ENCODE results near the gene AUTS2.

Gene AUTS2

DNA sequence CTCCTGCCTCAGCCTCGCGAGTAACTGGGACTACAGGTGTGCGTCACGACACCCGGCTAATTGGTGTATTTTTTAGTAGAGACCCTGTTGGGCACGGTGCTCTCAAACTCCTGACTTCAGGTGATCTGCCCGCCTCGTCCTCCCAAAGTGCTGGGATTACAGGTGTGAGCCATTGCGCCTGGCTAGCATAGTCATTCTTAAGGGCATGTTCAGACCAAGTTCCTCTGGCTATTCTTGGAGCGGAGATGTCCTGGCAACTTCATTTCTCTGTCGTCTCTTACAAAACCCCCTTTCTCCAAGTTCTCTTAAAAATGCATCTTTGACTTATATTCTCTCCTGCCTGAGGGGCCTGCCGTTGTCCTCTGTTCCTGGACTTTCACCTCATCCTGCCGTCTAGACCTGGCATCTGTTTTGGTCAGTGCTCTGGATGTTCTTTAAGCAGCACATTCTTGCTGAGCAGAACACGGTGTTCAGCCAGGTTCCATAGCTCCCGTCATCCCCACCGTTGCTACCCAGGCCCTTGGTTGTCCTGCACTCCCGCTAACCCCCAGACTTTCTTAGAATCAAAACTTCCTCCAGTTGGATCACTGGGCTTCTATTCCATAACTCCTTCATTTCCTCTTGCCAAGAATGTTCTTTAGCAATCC, 1023.8 kb downstream of the AUTS2 start:
- TF ChIP-seq, protein P1, sequence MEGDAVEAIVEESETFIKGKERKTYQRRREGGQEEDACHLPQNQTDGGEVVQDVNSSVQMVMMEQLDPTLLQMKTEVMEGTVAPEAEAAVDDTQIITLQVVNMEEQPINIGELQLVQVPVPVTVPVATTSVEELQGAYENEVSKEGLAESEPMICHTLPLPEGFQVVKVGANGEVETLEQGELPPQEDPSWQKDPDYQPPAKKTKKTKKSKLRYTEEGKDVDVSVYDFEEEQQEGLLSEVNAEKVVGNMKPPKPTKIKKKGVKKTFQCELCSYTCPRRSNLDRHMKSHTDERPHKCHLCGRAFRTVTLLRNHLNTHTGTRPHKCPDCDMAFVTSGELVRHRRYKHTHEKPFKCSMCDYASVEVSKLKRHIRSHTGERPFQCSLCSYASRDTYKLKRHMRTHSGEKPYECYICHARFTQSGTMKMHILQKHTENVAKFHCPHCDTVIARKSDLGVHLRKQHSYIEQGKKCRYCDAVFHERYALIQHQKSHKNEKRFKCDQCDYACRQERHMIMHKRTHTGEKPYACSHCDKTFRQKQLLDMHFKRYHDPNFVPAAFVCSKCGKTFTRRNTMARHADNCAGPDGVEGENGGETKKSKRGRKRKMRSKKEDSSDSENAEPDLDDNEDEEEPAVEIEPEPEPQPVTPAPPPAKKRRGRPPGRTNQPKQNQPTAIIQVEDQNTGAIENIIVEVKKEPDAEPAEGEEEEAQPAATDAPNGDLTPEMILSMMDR (conservative IDR thresholded peaks at IDR 0.05; ENCODE audit: low read length): no peak
- TF ChIP-seq EZH2phosphoT487 (IDR thresholded peaks at IDR 0.05; ENCODE audit: borderline replicate concordance): no peak
- Histone ChIP-seq H3K9ac (ENCODE audit: low read depth, low read length, poor library complexity, severe bottlenecking) (no peak overlapping the region), H2AFZ (ENCODE audit: low read length) (no peak overlapping the region), H3F3A (ENCODE audit: low read depth) (no peaks in the 10 kb centered on the region), H3K9me2 (replicated peaks; ENCODE audit: low read depth, low read length) (no peaks in the 10 kb centered on the region), H4K20me1 (ENCODE audit: insufficient read depth, low read length, poor library complexity, severe bottlenecking) (no peaks in the 10 kb centered on the region), H3K4me1 (ENCODE audit: insufficient read depth, low read length, poor library complexity, severe bottlenecking) (no peaks in the 10 kb centered on the region), H3K27me3 (ENCODE audit: insufficient read depth, low read length, poor library complexity, severe bottlenecking) (no peaks in the 10 kb centered on the region), H3K36me3 (ENCODE audit: insufficient read depth, low read length) (no peaks in the 10 kb centered on the region), H3K9me3 (ENCODE audit: insufficient read depth, low read depth, low read length) (no peaks in the 10 kb centered on the region), H3K79me2 (ENCODE audit: insufficient read depth, low read length) (no peaks in the 10 kb centered on the region), H3K4me2 (ENCODE audit: low read depth, low read length, poor library complexity, severe bottlenecking) (no peak overlapping the region), H3K4me3 (ENCODE audit: low read length, poor library complexity, severe bottlenecking) (no peak overlapping the region)

DNA sequence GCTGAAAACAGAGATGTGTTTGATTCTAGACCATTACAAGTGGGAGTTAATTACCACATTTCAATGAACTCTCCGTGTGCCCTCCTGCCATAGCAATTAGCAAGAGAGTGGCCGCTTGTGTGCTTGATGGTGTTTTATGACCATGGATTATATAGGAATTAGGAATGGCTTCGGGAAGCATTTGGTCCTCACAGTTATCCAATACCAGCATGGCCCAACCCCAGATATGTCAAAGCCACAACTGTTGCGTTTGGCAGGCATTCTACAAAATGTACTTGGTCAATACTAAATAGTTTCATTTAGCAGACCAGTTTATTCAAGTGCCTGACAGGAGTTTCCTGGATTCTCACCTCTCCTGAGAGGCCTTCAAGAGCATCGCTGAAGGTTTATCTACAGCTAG, 1024.7 kb downstream of the AUTS2 start:
- Histone ChIP-seq H3K4me1 (ENCODE audit: insufficient read depth, low read length, poor library complexity, severe bottlenecking) (no peaks in the 10 kb centered on the region), H3K9me3 (ENCODE audit: insufficient read depth, low read depth, low read length) (no peaks in the 10 kb centered on the region), H3K9me2 (replicated peaks; ENCODE audit: low read depth, low read length) (no peaks in the 10 kb centered on the region), H2AFZ (ENCODE audit: low read length) (no peak overlapping the region), H3K9ac (ENCODE audit: low read depth, low read length, poor library complexity, severe bottlenecking) (no peak overlapping the region), H3F3A (ENCODE audit: low read depth) (no peaks in the 10 kb centered on the region), H3K27me3 (ENCODE audit: insufficient read depth, low read length, poor library complexity, severe bottlenecking) (no peaks in the 10 kb centered on the region), H3K79me2 (ENCODE audit: insufficient read depth, low read length) (no peaks in the 10 kb centered on the region), H3K4me3 (ENCODE audit: low read length, poor library complexity, severe bottlenecking) (no peak overlapping the region), H3K4me2 (ENCODE audit: low read depth, low read length, poor library complexity, severe bottlenecking) (no peak overlapping the region), H3K36me3 (ENCODE audit: insufficient read depth, low read length) (no peaks in the 10 kb centered on the region), H4K20me1 (ENCODE audit: insufficient read depth, low read length, poor library complexity, severe bottlenecking) (no peaks in the 10 kb centered on the region)
- TF ChIP-seq, protein P1 (conservative IDR thresholded peaks at IDR 0.05; ENCODE audit: low read length): no peak
- no peak for TF ChIP-seq EZH2phosphoT487 (IDR thresholded peaks at IDR 0.05; ENCODE audit: borderline replicate concordance)

DNA sequence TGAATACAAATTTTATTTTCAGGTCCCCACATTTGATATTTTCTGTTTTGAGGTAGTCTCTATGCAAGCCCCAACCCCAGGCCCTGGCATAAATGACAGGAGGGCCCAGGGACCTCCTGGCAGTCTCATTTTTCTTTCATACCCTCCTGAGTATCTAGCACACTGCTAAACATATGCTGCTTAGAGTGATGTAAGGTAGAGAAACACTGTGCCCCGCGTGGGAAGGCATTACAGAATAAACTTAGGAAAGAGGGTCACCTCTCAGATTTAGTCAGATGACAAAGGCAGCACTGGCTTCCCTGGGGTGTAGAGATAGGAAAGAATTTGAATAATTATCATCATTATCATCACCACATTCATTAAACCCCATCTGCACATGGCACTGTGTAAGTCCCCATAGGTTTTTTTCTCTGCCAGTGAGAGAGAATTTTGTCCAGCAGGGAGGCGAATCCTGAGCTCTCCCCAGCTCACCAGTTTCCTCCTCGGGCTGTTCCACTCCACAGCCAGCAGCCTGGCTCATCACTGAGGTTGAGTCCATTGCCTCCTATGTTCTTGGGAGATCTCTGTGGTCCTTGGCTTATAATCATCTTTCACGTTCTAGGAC, 1026.3 kb downstream of the AUTS2 start:
- H3K9me3 ChIP-seq (ENCODE audit: insufficient read depth, low read depth, low read length): no peaks in the 10 kb centered on the region
- H3K9ac ChIP-seq (ENCODE audit: low read depth, low read length, poor library complexity, severe bottlenecking): no peak overlapping the region
- H3F3A ChIP-seq (ENCODE audit: low read depth): no peaks in the 10 kb centered on the region
- TF ChIP-seq, protein P1 (conservative IDR thresholded peaks at IDR 0.05; ENCODE audit: low read length): no peak
- no peak for TF ChIP-seq EZH2phosphoT487 (IDR thresholded peaks at IDR 0.05; ENCODE audit: borderline replicate concordance)
- H2AFZ ChIP-seq (ENCODE audit: low read length): no peak overlapping the region
- H3K79me2 ChIP-seq (ENCODE audit: insufficient read depth, low read length): no peaks in the 10 kb centered on the region
- H3K4me1 ChIP-seq (ENCODE audit: insufficient read depth, low read length, poor library complexity, severe bottlenecking): no peaks in the 10 kb centered on the region
- no peaks in the 10 kb centered on the region for H4K20me1 ChIP-seq (ENCODE audit: insufficient read depth, low read length, poor library complexity, severe bottlenecking)
- no peaks in the 10 kb centered on the region for H3K9me2 ChIP-seq (replicated peaks; ENCODE audit: low read depth, low read length)
- no peaks in the 10 kb centered on the region for H3K36me3 ChIP-seq (ENCODE audit: insufficient read depth, low read length)
- no peaks in the 10 kb centered on the region for H3K27me3 ChIP-seq (ENCODE audit: insufficient read depth, low read length, poor library complexity, severe bottlenecking)
- H3K4me2 ChIP-seq (ENCODE audit: low read depth, low read length, poor library complexity, severe bottlenecking): no peak overlapping the region
- no peak overlapping the region for H3K4me3 ChIP-seq (ENCODE audit: low read length, poor library complexity, severe bottlenecking)
